Astrocyte (in vitro differentiated cells and primary cell): Measurements from ENCODE around the gene KRTAP10-8. TPM values are rescaled to one million over a fixed set of nuclear protein-coding genes. Genes with fewer than 3 reads are reported as not detected.

Experiments
- DNase-seq: peaks from one replicate; pipeline ENCODE4 v3.0.0-alpha.2; 2010; ENCODE audit warnings: low read depth
- FAIRE-seq: peaks from 2 replicates; lab custom pipeline; 2011; peaks lifted over from hg19 to GRCh38; lab: Jason Lieb, UNC
- H2AFZ ChIP-seq: 2 replicates; pipeline ENCODE4 v1.6.0; 2012; ENCODE audit warnings: low read depth, low read length, inconsistent platforms
- H3K27ac ChIP-seq: 2 replicates; pipeline ENCODE4 v1.5.1; 2011; ENCODE audit warnings: low read depth, low read length, inconsistent platforms
- H3K27me3 ChIP-seq: 2 replicates; pipeline ENCODE4 v1.6.0; 2011; ENCODE audit warnings: low read length, inconsistent platforms; ENCODE audit not compliant: insufficient read depth
- H3K36me3 ChIP-seq: 2 replicates; pipeline ENCODE4 v1.5.1; 2011; ENCODE audit warnings: low read length, inconsistent platforms; ENCODE audit not compliant: insufficient read depth
- H3K4me1 ChIP-seq: 2 replicates; pipeline ENCODE4 v1.5.1; 2011; ENCODE audit warnings: low read length, inconsistent platforms; ENCODE audit not compliant: insufficient read depth
- H3K4me2 ChIP-seq: 2 replicates; pipeline ENCODE4 v1.6.0; 2012; ENCODE audit warnings: low read length, inconsistent platforms
- H3K4me3 ChIP-seq: 2 replicates; pipeline ENCODE4 v1.5.1; 2011; ENCODE audit warnings: low read depth, mild to moderate bottlenecking, low read length, inconsistent platforms; ENCODE audit not compliant: insufficient read depth
- H3K79me2 ChIP-seq: 2 replicates; pipeline ENCODE4 v1.6.0; 2012; ENCODE audit warnings: mild to moderate bottlenecking, low read length, inconsistent platforms; ENCODE audit not compliant: insufficient read depth
- H3K9ac ChIP-seq: 2 replicates; pipeline ENCODE4 v1.6.0; 2012; ENCODE audit warnings: mild to moderate bottlenecking, low read length, inconsistent platforms
- H3K9me3 ChIP-seq: 2 replicates; pipeline ENCODE4 v1.5.1; 2012; ENCODE audit warnings: low read depth, mild to moderate bottlenecking, low read length, inconsistent platforms; ENCODE audit not compliant: insufficient read depth
- H4K20me1 ChIP-seq: 2 replicates; pipeline ENCODE4 v1.6.0; 2012; ENCODE audit warnings: low read length, inconsistent platforms; ENCODE audit not compliant: insufficient read depth
- H3K27ac Mint-ChIP-seq: one replicate; pipeline ENCODE4 v1.8.0; 2021; ENCODE audit warnings: mild to moderate bottlenecking, mixed read lengths; ENCODE audit not compliant: unreplicated experiment
- H3K27me3 Mint-ChIP-seq: one replicate; pipeline ENCODE4 v1.8.0; 2021; ENCODE audit warnings: low read depth, mixed read lengths; ENCODE audit not compliant: unreplicated experiment
- H3K36me3 Mint-ChIP-seq: one replicate; pipeline ENCODE4 v1.8.0; 2021; ENCODE audit warnings: low read depth, mixed read lengths; ENCODE audit not compliant: unreplicated experiment
- H3K4me1 Mint-ChIP-seq: one replicate; pipeline ENCODE4 v1.8.0; 2021; ENCODE audit warnings: low read depth, mixed read lengths; ENCODE audit not compliant: unreplicated experiment
- H3K4me3 Mint-ChIP-seq: one replicate; pipeline ENCODE4 v1.8.0; 2021; ENCODE audit warnings: mild to moderate bottlenecking, moderate library complexity, mixed read lengths; ENCODE audit not compliant: unreplicated experiment
- H3K9me3 Mint-ChIP-seq: one replicate; pipeline ENCODE4 v1.8.0; 2021; ENCODE audit warnings: mild to moderate bottlenecking, mixed read lengths; ENCODE audit not compliant: unreplicated experiment
- CTCF ChIP-seq: IDR thresholded peaks from 2 replicates; pipeline ENCODE4 v1.5.1; 2011; ENCODE audit warnings: low read depth, mild to moderate bottlenecking, inconsistent platforms, low read length, moderate library complexity; ENCODE audit not compliant: insufficient read depth
- EZH2 ChIP-seq: IDR thresholded peaks from 2 replicates; pipeline ENCODE4 v1.6.1; 2012; ENCODE audit warnings: mild to moderate bottlenecking, low read length, inconsistent platforms; ENCODE audit not compliant: insufficient read depth
- total RNA-seq: library from RNA; stranded (reverse); gene quantifications from 2 replicates; pipeline ENCODE4 v1.2.1, GENCODE V29; 2021

The KRTAP10-8 gene
- total RNA-seq, 1 donor from 2014 or later, result not detected

- no peak for FAIRE-seq
- Mint-ChIP-seq H3K4me3 (no peak overlapping the region), H3K27ac (no peak overlapping the region), H3K9me3 (peaks cover 18% of the 10 kb centered on the region), H3K4me1 (no peaks in the 10 kb centered on the region), H3K36me3 (no peaks in the 10 kb centered on the region), H3K27me3 (peaks cover 35% of the 10 kb centered on the region)
- Histone ChIP-seq H3K4me1 (no peaks in the 10 kb centered on the region), H3K36me3 (no peaks in the 10 kb centered on the region), H4K20me1 (no peaks in the 10 kb centered on the region), H3K9ac (no peak overlapping the region), H3K9me3 (peaks cover 6% of the 10 kb centered on the region), H3K27me3 (no peaks in the 10 kb centered on the region), H3K27ac (no peak overlapping the region), H3K79me2 (no peaks in the 10 kb centered on the region), H2AFZ (no peak overlapping the region), H3K4me3 (no peak overlapping the region), H3K4me2 (no peak overlapping the region)
- TF ChIP-seq EZH2 (no peak), CTCF (no peak)
- no peak for DNase-seq
Measured at GRCh38 chr21:44650265-44650972, 38.5 kb downstream of the KRTAP10-8 start.

- H3K27ac Mint-ChIP-seq, result no peak overlapping the region
- H3K27me3 Mint-ChIP-seq, result peaks cover 39% of the 10 kb centered on the region
- H3K9ac ChIP-seq, result no peak overlapping the region
- no peaks in the 10 kb centered on the region for H3K4me1 ChIP-seq
- no peaks in the 10 kb centered on the region for H3K36me3 ChIP-seq
- H3K9me3 Mint-ChIP-seq, result peaks cover 24% of the 10 kb centered on the region
- H3K27ac ChIP-seq, result no peak overlapping the region
- H3K4me2 ChIP-seq, result no peak overlapping the region
- no peaks in the 10 kb centered on the region for H3K36me3 Mint-ChIP-seq
- no peak for DNase-seq
- no peaks in the 10 kb centered on the region for H3K79me2 ChIP-seq
- H3K9me3 ChIP-seq, result peaks cover 6% of the 10 kb centered on the region
- no peaks in the 10 kb centered on the region for H3K27me3 ChIP-seq
- TF ChIP-seq EZH2 (no peak), CTCF (no peak)
- no peaks in the 10 kb centered on the region for H4K20me1 ChIP-seq
- no peaks in the 10 kb centered on the region for H3K4me1 Mint-ChIP-seq
- H2AFZ ChIP-seq, result no peak overlapping the region
- no peak overlapping the region for H3K4me3 ChIP-seq
- no peak for FAIRE-seq
- H3K4me3 Mint-ChIP-seq, result no peak overlapping the region
Measured at GRCh38 chr21:44650973-44651675, 39.2 kb downstream of the KRTAP10-8 start.

- H3K4me1 Mint-ChIP-seq, result no peaks in the 10 kb centered on the region
- Histone ChIP-seq H3K4me1 (no peaks in the 10 kb centered on the region), H3K9ac (no peak overlapping the region), H3K79me2 (no peaks in the 10 kb centered on the region), H4K20me1 (no peaks in the 10 kb centered on the region), H2AFZ (no peak overlapping the region), H3K9me3 (peaks cover 6% of the 10 kb centered on the region), H3K4me3 (no peak overlapping the region), H3K27ac (no peak overlapping the region), H3K36me3 (no peaks in the 10 kb centered on the region), H3K27me3 (no peaks in the 10 kb centered on the region), H3K4me2 (no peak overlapping the region)
- no peak for FAIRE-seq
- no peak overlapping the region for H3K27ac Mint-ChIP-seq
- no peak overlapping the region for H3K4me3 Mint-ChIP-seq
- TF ChIP-seq EZH2 (no peak), CTCF (no peak)
- DNase-seq, result no peak
- H3K9me3 Mint-ChIP-seq, result peaks cover 30% of the 10 kb centered on the region
- peaks cover 37% of the 10 kb centered on the region for H3K27me3 Mint-ChIP-seq
- H3K36me3 Mint-ChIP-seq, result peaks cover 2% of the 10 kb centered on the region
Measured at GRCh38 chr21:44653123-44653522, 41.2 kb downstream of the KRTAP10-8 start.
